Measurements from ENCODE around the gene LY6G6C.

Gene LY6G6C

DNA sequence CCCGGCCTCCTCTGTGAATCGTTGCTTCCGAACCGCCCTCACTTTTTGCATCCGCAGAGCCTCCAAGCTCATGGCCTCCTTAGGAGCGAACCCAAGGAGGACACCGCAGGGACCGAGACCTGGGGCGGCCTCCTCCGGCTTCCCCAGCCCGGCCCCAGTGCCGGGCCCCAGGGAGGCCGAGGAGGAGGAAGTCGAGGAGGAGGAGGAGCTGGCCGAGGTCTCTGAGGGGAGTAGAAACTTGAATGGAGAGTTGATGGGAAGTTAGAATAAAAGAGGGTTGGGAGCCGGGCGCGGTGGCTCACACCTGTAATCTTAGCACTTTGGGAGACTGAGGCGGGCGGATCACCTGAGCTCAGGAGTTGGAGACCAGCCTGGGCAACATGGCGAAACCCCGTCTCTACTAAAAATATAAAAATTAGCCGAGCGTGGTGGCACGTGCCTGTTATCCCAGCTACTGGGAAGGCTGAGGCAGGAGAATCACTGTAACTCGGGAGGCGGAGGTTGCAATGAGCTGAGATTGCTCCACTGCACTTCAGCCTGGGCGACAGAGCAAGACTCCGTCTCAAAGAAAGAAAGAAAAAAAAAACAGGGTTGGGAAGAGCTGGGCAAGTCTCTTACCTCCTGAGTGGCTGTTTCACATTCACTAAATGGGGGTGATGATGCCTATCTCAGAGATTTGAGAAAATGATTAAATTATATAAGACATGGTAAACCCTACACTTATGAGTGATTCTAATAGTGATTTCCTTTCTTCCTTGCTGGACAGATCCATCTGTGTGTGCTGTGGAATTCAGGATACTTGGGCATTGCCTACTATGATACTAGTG is 19.1 kb upstream of the LY6G6C start:
- peak; percentile 62 for DNase-seq

GRCh38 chr6:31739639-31740396 is 18.3 kb upstream of the LY6G6C start, which contains the start of gene MSH5:
MSH5 (plus strand) TSS chr6:31740005; CDS start chr6:31740467, 462 bp downstream.
- DNase-seq, result peak; percentile 99

DNA sequence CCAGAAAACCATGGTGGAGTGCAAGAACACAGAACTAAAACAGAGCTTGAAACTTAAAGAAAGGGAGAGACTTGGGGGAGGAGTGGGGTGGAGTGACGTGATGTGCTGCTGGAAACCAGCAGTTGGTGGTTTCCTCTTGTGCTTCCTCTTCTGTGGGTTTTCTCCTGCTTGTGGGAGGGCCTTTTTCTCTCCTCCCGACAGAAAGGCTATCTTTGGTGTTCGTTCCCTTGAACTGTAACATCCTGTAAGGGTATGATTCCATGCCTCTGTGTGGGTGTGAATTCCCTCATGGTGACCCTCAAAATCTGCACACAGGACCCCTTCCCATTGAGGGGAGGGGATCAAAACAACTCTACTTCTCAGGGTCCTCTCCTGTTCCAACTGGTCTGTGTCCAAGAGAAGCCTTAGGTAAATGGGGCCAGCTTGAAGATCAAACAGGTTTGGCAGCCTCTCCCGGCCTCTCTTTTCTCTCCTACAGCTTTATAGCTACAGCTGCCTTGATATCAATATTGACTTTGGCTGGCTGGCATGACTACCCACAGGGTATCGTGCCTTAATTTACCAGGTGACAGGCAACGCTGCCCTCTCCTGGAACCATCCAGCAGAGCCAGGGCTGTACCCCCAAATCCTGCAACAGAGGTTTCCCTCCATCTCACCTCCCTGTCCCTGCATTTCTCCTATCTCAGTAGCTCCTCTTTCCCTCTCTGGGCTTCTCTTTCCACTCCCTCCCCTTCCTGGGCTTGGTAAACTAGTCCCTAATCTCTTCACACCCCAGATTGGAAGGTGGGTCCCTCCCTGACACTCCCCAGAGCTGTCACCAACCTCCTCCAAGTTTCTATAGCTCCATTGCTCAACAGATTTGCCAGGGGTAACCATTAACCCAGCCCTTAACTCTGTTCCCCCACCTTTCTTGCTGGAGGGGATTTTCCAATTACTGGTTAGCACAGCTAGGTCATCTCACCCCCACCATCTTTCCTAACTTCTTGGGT is 16.7 kb upstream of the LY6G6C start:
- peak; percentile 95 for DNase-seq

- DNase-seq, result peak; percentile 80
Observed at GRCh38 chr6:31737315-31737990, 15.9 kb upstream of the LY6G6C start.

DNA sequence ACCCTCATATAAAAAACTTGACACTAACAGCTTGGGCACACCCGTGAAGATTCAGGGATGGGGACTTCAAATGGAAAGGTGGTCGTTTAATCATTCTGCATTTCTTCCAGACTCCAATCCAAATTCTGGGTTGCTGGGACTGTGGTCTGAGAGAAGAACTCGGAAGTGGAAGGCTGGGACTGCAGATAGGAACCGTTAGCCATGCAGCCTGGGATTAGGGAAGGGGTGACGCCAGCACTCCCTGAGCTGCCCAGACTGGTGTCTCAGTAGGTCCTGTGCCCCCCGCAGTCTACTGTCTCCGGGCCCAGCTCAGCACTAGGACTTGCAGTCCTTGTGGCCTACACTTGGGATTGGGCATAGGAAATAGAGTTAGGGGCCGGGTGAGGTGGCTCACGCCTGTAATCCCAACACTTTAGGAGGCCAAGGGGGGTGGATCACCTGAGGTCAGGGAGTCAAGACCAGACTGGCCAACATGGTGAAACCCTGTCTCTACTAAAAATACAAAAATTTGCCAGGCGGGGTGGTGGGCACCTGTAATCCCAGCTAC is 15.3 kb upstream of the LY6G6C start:
- DNase-seq, result peak; percentile 50

DNA sequence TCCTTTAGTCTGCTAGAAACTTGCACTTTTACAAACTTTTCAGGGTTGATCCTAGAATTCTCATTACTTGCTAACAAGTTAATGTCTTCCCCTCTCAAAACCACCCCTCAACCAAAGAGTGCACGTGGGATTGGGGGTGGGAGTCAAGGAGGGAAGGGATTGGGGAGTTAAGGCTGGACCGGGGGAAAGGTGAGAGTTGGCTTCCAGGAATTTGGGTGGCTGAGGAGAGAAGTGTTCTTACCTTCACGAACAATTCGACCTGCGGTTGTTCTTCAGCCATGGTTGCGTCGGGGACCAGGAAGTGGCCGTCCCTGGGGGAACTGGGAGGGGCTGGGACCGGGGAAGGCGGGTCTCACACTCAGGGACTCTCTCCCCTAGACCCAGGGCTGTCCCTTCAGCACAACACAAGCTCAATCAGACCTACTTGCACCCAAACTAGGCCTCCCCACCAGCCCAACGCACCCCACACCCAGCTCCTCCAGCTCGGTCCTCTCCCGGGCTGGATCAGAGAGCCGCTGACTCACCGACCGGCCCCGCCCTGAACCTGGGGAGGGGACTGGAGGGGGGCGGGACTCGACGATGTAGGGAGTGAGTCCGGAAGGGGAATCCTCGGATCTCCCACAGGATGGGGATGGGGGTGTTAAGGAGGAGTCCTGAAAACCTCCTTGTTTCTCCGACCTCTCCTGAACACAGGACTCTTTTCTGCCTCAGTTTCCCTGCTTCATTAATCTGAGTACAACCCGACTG is 14.6 kb upstream of the LY6G6C start, which contains the start of gene CLIC1:
Gene CLIC1, minus strand, starts transcription at position 510 of the 747 bp plus-strand sequence. Its CDS starts 230 bp downstream, at position 280.
- peak; percentile 93 for DNase-seq

DNA sequence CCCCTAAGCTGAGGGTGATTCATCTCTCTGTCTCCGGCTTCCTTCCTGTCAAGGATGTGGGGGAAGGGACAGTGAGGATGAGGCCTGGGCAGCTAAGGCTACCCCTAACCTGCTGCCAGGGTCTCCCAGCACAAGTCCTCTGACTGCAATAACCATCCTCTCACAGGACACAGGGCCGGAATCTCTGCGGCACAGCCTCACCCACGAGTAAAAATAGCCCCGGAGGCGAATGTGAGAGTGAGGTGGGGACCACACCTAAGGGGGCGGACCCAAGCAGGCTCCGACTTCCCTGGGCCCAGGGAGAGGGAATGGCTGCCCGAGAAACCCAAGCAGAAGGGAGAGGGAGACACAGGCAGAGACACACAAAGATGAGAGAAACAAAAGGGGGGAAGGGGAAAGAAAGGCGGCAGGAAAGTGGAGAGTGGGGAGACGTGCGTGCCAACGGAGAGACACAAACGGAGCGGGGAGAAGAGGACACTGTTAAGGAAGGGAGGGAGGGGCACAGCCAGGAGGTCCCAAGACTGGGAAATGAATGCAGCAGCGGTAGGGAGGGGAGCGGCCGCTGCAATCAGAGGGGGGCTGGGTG is 13.4 kb upstream of the LY6G6C start:
- DNase-seq, result peak; percentile 88

DNA sequence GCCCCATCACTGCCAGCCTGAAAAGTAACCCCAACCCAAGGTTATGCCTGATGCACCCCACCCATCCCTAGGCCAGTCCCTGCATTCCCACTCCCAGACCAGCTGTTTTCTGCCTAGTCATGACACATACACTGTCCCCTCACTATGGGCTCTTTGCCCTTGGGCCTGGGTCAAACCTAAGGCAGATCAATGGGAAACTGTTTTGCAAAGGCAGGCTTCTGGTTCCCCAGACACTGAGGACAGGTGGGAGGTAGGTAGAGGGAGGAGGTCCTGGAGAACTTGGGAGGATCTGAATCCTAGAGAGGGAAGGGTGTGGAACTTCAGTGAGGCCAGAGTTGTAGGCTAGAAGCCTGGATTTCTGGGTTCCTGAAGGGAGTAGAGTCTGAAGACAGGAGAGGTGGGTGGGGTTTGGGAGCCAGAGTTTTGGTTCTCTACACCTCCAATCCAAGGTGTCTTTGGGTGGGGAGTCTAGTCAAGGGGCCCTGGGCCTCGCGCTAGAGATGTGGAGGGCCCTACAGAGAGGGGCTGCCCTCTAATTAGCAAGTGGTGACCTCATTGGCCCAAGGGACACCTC is 12.8 kb upstream of the LY6G6C start:
- DNase-seq, result no peak

GRCh38 chr6:31733734-31734133 is 12.2 kb upstream of the LY6G6C start:
- no peak for DNase-seq

- DNase-seq, result no peak
Observed at GRCh38 chr6:31732029-31732428, 10.5 kb upstream of the LY6G6C start.

DNA sequence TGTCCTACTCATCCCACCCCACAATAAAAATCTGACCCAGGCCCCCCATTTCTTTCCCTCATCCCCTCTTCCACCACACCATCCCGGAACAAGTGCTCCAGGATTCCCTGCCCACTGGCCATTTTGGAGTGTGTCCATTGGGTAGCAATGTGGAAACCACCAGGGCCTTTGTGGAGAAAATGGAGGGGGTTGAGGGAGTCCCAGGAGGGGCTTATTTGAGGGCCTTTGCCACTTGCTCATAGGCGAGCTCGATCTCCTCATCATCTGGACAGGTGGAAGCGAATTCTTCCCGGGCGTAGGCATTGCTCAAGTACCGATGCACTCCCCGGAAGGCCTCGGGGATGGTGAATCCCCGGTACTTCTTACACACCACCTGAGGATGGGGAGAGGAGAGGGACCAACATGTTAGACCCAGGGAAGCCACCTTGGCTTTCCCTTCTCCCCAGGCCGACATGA is 9.1 kb upstream of the LY6G6C start:
- DNase-seq, result no peak

DNA sequence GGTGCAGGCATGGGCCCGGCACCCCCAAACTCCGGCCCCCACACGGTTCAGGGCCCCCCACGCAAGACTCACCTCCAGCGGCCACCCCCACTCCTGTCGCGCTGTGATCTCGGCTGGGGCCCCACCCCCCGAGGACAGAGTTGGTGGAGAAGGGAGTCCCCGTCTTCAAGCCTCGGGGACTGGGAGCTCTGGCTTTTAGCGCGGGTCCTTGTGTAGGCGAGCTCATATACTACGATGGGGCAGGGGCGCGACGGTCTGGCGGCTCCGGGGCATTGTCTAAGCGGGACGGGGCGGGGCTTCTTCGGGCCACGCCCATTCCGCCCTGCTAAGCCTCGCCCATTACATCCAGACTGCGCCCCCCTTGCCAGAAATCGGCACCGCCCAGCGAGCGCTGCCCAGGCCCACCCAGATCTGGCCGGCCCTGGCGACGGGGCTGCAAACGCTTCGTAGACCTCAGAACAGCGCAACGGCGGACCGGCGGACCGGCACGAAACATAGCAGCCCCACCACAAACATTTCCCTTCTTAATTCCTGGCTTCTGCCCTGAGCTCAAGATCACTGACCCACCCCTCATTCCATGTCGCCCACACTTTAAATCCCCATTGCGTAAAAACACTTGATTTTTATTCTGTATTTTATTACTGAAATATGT is 8.6 kb upstream of the LY6G6C start:
- DNase-seq, result peak; percentile 80

GRCh38 chr6:31729515-31729978 is 8.0 kb upstream of the LY6G6C start:
- DNase-seq, result peak; percentile 87

GRCh38 chr6:31728767-31729514 is 7.4 kb upstream of the LY6G6C start, which contains the start of gene DDAH2:
DDAH2 (minus strand) TSS chr6:31729299; CDS start chr6:31729161, 138 bp downstream.
- DNase-seq, result no peak

DNA sequence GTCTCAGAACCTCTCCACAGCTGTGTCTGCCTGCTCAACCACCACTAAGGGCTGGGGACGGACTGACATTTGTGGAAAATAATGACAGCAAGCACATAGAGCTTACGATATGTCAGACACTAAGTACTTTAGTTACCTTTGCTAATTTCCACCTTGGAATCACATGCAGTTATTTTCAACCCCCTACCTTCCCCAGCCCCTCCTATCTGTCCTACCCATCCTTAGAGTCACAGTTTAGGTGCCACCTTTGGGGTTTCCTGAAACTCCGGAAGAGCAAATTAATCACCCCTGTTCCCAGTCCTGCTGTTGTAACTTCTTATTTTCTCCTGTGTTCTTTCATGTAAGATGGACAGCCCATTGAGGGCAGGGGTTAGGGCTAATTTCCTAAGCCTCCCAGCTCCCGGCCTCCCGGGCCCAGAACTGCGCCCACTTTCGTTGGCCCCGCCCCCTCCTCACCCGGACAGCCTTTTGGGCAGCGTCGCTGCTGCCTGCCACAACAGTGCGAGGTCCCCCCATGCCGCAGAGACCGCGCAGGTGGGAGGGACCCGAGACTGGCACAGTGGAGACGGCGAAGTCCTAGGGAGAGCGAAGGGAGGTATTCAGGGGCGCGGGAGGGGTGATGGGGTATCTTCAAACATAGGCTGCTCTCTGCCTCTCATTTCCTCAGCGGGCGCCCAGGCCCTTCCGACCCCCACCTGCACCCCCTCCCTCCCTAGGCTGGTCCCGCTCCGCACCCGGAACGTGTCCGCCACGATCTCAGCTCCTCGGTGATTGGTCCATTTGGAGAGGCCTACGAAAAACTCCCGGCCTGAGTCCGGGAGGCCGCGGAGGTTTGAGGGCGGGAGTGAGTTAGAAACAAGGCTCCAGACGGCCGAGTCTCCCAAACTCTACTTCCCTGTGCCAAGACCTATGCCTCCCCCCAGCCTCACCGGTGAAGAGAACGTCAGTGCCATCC is 6.4 kb upstream of the LY6G6C start:
- no peak for DNase-seq

DNA sequence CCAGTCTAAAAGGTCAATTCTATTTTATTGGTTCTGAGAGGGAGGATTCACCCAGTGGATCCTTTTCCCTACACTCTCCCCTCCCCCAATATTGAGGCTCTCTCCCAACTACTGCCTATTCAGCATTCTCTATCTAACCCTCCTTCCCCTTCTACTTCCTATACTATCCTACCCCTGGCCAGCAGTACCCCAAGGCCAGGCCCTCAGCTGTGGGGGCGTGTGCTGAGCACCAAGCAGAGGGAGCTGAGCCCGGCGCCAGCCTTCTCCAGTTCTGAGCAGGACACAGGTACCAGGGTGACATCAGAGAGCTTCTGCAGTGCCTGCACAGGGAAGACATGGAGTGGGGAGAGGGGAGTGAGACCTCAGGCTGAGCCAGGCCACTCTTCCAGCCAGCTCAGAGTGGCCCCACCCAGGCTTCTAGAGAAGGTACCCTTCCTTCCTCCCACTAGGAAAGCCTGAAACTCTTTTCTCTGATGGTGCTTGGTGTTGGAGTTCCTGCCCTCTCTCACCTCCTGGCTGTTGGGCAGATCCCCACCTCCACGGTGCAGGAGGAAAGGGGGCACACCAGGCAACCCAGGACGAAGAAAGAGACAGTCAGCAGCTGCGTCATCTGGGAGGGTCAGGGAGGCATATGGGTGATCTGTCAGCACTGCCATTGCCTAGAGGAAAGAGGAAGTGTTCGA is 5.6 kb upstream of the LY6G6C start:
- peak; percentile 94 for DNase-seq

Data from inflammatory macrophage treated with lipopolysaccharide for 4 hours (primary cell).